Measurements from ENCODE around the gene SULT1C2.

The SULT1C2 gene

GRCh38 chr2:108297436-108298141 lies 8.9 kb downstream of the SULT1C2 start:
- DNase-seq, result no peak

- no peak for DNase-seq
Observed at GRCh38 chr2:108301558-108301957, 12.9 kb downstream of the SULT1C2 start.

GRCh38 chr2:108304975-108305374 lies 16.3 kb downstream of the SULT1C2 start:
- no peak for DNase-seq

- DNase-seq, result no peak
Observed at GRCh38 chr2:108305901-108306300, 17.2 kb downstream of the SULT1C2 start.

- no peak for DNase-seq
Observed at GRCh38 chr2:108309903-108310302, 21.2 kb downstream of the SULT1C2 start.

GRCh38 chr2:108314586-108315296 lies 26.0 kb downstream of the SULT1C2 start:
- no peak for DNase-seq

GRCh38 chr2:108315444-108315934 lies 26.8 kb downstream of the SULT1C2 start:
- DNase-seq, result no peak

GRCh38 chr2:108316033-108316432 lies 27.3 kb downstream of the SULT1C2 start:
- DNase-seq, result no peak

- no peak for DNase-seq
Observed at GRCh38 chr2:108316461-108317258, 28.0 kb downstream of the SULT1C2 start.

GRCh38 chr2:108320326-108320922 lies 31.7 kb downstream of the SULT1C2 start:
- DNase-seq, result no peak

GRCh38 chr2:108323619-108324018 lies 34.9 kb downstream of the SULT1C2 start:
- no peak for DNase-seq

GRCh38 chr2:108324531-108325255 lies 36.0 kb downstream of the SULT1C2 start:
- no peak for DNase-seq

GRCh38 chr2:108325756-108326155 lies 37.1 kb downstream of the SULT1C2 start:
- DNase-seq, result no peak

GRCh38 chr2:108329771-108330170 lies 41.1 kb downstream of the SULT1C2 start:
- DNase-seq, result no peak

GRCh38 chr2:108330979-108331378 lies 42.3 kb downstream of the SULT1C2 start:
- no peak for DNase-seq

GRCh38 chr2:108345951-108346350 lies 57.3 kb downstream of the SULT1C2 start:
- DNase-seq, result no peak

- no peak for DNase-seq
Observed at GRCh38 chr2:108346827-108347226, 58.1 kb downstream of the SULT1C2 start.

- DNase-seq, result no peak
Observed at GRCh38 chr2:108347786-108348185, 59.1 kb downstream of the SULT1C2 start.

- DNase-seq, result no peak
Observed at GRCh38 chr2:108348816-108349570, 60.3 kb downstream of the SULT1C2 start.

GRCh38 chr2:108349571-108349928 lies 60.9 kb downstream of the SULT1C2 start:
- DNase-seq, result no peak

GRCh38 chr2:108351889-108352288 lies 63.2 kb downstream of the SULT1C2 start:
- DNase-seq, result no peak

GRCh38 chr2:108354136-108354535 lies 65.4 kb downstream of the SULT1C2 start:
- DNase-seq, result no peak

Measured in NCI-H2029 (cell line).